ENCODE measurements around the gene OOSP4A.

The OOSP4A gene

GRCh38 chr11:60018058-60018457, 54.2 kb downstream of the OOSP4A start:
- Histone ChIP-seq H4K8ac (ENCODE audit: low read depth, low read length) (no peak overlapping the region), H3K4me1 (ENCODE audit: control insufficient read depth in 1 of 2, insufficient read depth in 2 of 2, low read length in 2 of 2) (no peaks in the 10 kb centered on the region), H2BK12ac (ENCODE audit: low read length) (no peak overlapping the region), H3K9ac (ENCODE audit: low read length) (no peak overlapping the region), H3K79me2 (ENCODE audit: control insufficient read depth, insufficient read depth, low read length, poor library complexity) (no peaks in the 10 kb centered on the region), H2AFZ (ENCODE audit: insufficient read depth, low read length, poor library complexity) (no peak overlapping the region), H3K4me2 (ENCODE audit: low read length) (no peak overlapping the region), H4K12ac (ENCODE audit: low read depth, low read length) (no peak overlapping the region), H4K91ac (ENCODE audit: low read depth, low read length) (no peak overlapping the region), H3K23ac (ENCODE audit: low read length) (no peak overlapping the region), H2AK5ac (ENCODE audit: low read length) (no peak overlapping the region), H3K4me3 (ENCODE audit: low read depth, low read length) (no peak overlapping the region), H3K4ac (ENCODE audit: low read depth, low read length) (no peak overlapping the region), H2BK5ac (ENCODE audit: low read depth, low read length, poor library complexity) (no peak overlapping the region), H2BK120ac (ENCODE audit: insufficient read depth, low read length, poor library complexity) (no peak overlapping the region), H3K9me3 (ENCODE audit: insufficient read depth, low read depth, low read length) (no peaks in the 10 kb centered on the region), H3K18ac (ENCODE audit: low read length) (no peak overlapping the region), H3K79me1 (ENCODE audit: low read length) (no peaks in the 10 kb centered on the region), H3K27me3 (ENCODE audit: insufficient read depth, low read length) (no peaks in the 10 kb centered on the region), H3K27ac (ENCODE audit: low read depth, low read length) (no peak overlapping the region), H3K36me3 (ENCODE audit: control insufficient read depth in 1 of 2, insufficient read depth in 2 of 2, low read length in 2 of 2) (no peaks in the 10 kb centered on the region), H3K14ac (ENCODE audit: low read length) (no peak overlapping the region)
- WGBS (ENCODE audit: extremely low coverage, insufficient coverage, insufficient read length), result no CpG with 5 or more reads among the region's 8 CpGs
- DNase-seq, result no peak

Measured in trophoblast cell (in vitro differentiated cells and primary cell).